T-cell (primary cell): ENCODE measurements around the gene ULK1. TPM values are rescaled to one million over a fixed set of nuclear protein-coding genes. Genes with fewer than 3 reads are reported as not detected.
A peak's percentile ranks its signal among the peaks of the same experiment; 100 is the strongest.

Experiments
- ATAC-seq, 4 experiments: fragments of 200-7000 bp in 3 of 4; fragments of 150-1000 bp in 1 of 4; cut with Tn5 transposase; replicated peaks in 1 of 4; 1 replicate in 3 of 4; 2 replicates in 1 of 4; pipeline ENCODE4 v1.10.0; 2021; ENCODE audit warnings: moderate library complexity in 3 of 4, mild to moderate bottlenecking in 2 of 4, moderate number of reproducible peaks in 1 of 4
- CTCF ChIA-PET, 2 donors: fragments of 300-600 bp; sonication (Branson Sonifier 250); formaldehyde crosslinking; loops; one replicate each; lab custom pipeline; 2022; ENCODE audit warnings: antibody characterized with exemption in 2 of 2; lab: Charles Lee
- POLR2A ChIA-PET, 2 donors: fragments of 300-600 bp; sonication (Branson Sonifier 250); formaldehyde crosslinking; loops; one replicate each; lab custom pipeline; 2022; ENCODE audit warnings: antibody characterized with exemption in 2 of 2; lab: Charles Lee
- DNase-seq, 35 experiments: peaks; one replicate each; pipeline versions ENCODE4 v3.0.0 to v3.0.0-alpha.2; 2013 to 2023
- H3K27ac ChIP-seq: one replicate; pipeline ENCODE4 v1.5.1; 2013; ENCODE audit warnings: low read length
- H3K27me3 ChIP-seq, 2 experiments: replicated peaks in 1 of 2; 1 replicate in 1 of 2; 2 replicates in 1 of 2; pipeline versions ENCODE4 v1.6.1 to v1.7.0; 2013; ENCODE audit warnings: low read length in 1 of 2, mixed read lengths in 1 of 2; ENCODE audit not compliant: control insufficient read depth in 2 of 2, insufficient read depth in 2 of 2; ENCODE audit errors: extremely low read depth in 1 of 2
- H3K36me3 ChIP-seq, 2 donors: 1 replicate in 1 of 2; 2 replicates in 1 of 2; pipeline versions ENCODE4 v1.6.1 to v1.7.0; 2013; ENCODE audit warnings: low read length in 1 of 2; ENCODE audit not compliant: control insufficient read depth in 2 of 2, insufficient read depth in 1 of 2; ENCODE audit errors: extremely low read depth in 1 of 2
- H3K4me1 ChIP-seq, 2 experiments: 1 replicate in 1 of 2; 2 replicates in 1 of 2; pipeline versions ENCODE4 v1.6.1 to v1.7.0; 2013; ENCODE audit warnings: low read length in 2 of 2, mixed read lengths in 1 of 2; ENCODE audit not compliant: insufficient read depth in 2 of 2, control insufficient read depth in 1 of 2; ENCODE audit errors: extremely low read depth in 1 of 2
- H3K4me3 ChIP-seq, 2 donors: 1 replicate in 1 of 2; 2 replicates in 1 of 2; pipeline versions ENCODE4 v1.5.1 to v1.7.0; 2013; ENCODE audit warnings: mild to moderate bottlenecking in 2 of 2, low read length in 1 of 2, moderate library complexity in 1 of 2; ENCODE audit not compliant: control insufficient read depth in 1 of 2; ENCODE audit errors: extremely low read depth in 1 of 2
- H3K9me3 ChIP-seq: 2 replicates; pipeline ENCODE4 v1.7.0; 2013
- H3K27ac Mint-ChIP-seq, 2 donors: one replicate each; pipeline ENCODE4 v1.8.0; 2020 to 2021; ENCODE audit warnings: mild to moderate bottlenecking in 2 of 2, mixed read lengths in 2 of 2
- H3K27me3 Mint-ChIP-seq, 2 donors: one replicate each; pipeline ENCODE4 v1.8.0; 2021 to 2022; ENCODE audit warnings: mixed read lengths in 2 of 2
- H3K36me3 Mint-ChIP-seq: one replicate; pipeline ENCODE4 v1.8.0; 2021; ENCODE audit warnings: mixed read lengths
- H3K4me1 Mint-ChIP-seq, 3 donors: one replicate each; pipeline ENCODE4 v1.8.0; 2020 to 2022; ENCODE audit warnings: mixed read lengths in 3 of 3, mild to moderate bottlenecking in 1 of 3
- H3K4me3 Mint-ChIP-seq, 3 donors: one replicate each; pipeline ENCODE4 v1.8.0; 2020 to 2022; ENCODE audit warnings: mild to moderate bottlenecking in 3 of 3, mixed read lengths in 3 of 3, moderate library complexity in 3 of 3
- H3K9me3 Mint-ChIP-seq, 3 donors: one replicate each; pipeline ENCODE4 v1.8.0; 2020 to 2022; ENCODE audit warnings: mixed read lengths in 3 of 3
- WGBS: methylation state at CpG from one replicate; pipeline ENCODE4 v1.1.5; 2013; ENCODE audit warnings: missing lambda C conversion rate; ENCODE audit not compliant: insufficient coverage; 5-methylcytosine and 5-hydroxymethylcytosine counted together
- total RNA-seq, 35 experiments: library from RNA in 6 of 35; stranded (reverse) in 6 of 35; fragments of 120-200 nt in 1 of 35; gene quantifications; one replicate each; pipeline versions ENCODE4 v1.2.1 to v1.2.4 and lab custom pipeline; 2013 to 2026

Gene ULK1
- total RNA-seq, 5 donors from 2014 or later (not counting 1 experiment from before 2014, with no cell fraction given): 53.3 to 89.6 (median 57.8) TPM

DNA sequence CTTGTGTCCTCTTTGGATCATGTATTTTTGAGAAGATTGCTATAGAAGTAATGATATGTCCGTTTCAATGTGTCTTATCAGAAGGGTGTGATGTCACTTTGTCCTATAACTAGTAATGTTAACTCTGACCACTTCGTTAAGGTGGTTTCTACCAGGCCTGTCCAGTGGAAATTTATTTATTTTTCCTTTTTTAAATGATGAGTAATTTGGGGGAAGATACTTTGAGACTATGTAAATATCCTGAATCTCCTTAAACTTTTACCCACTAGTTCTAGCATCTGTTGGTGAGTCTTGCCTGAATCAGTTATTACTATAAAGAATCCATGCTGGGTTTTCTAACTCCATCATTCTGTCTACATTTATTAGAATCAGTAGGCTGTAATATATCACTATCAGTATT, 70.7 kb downstream of the ULK1 start:
- ChIA-PET CTCF (no interaction called here), POLR2A (no interaction called here)
- H3K9me3 Mint-ChIP-seq: no peaks in the 10 kb centered on the region
- no CpG with 5 or more reads among the region's 2 CpGs for WGBS
- peaks cover 58 to 66% (median 65%) of the 10 kb centered on the region in 3 donors for H3K4me1 Mint-ChIP-seq
- Histone ChIP-seq H3K27me3 (no peaks in the 10 kb centered on the region), H3K4me1 (peaks cover 6 to 8% of the 10 kb centered on the region in 2 experiments), H3K4me3 (no peak overlapping the region), H3K36me3 (peaks cover 0 to 10% of the 10 kb centered on the region in 2 donors), H3K9me3 (no peaks in the 10 kb centered on the region), H3K27ac (no peak overlapping the region)
- ATAC-seq (no peak), DNase-seq (no peak)
- H3K27ac Mint-ChIP-seq: peak overlapping the region; percentile 22 to 64
- H3K27me3 Mint-ChIP-seq: no peaks in the 10 kb centered on the region
- no peak overlapping the region for H3K4me3 Mint-ChIP-seq
- peaks cover 28% of the 10 kb centered on the region for H3K36me3 Mint-ChIP-seq

DNA sequence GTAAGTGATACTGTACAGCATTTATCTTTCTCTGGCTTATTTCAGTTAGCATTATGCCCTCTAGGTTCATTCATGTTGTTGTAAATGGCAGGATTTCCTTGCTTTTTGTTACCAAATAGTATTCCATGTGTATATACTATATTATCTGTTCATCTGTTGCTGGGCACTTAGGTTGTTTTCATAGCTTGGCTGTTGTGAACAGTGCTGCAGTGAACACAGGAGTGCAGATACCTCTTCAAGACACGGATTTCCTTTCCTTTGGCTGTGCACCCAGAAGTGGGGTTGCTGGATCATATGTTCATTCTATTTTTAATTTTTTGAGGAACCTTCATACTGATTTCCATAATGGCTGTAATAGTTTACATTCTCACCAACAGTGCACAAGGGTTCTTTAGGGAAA, 76.8 kb downstream of the ULK1 start:
- Histone ChIP-seq H3K36me3 (peaks cover 0 to 8% of the 10 kb centered on the region in 2 donors), H3K4me1 (peaks cover 0 to 7% of the 10 kb centered on the region in 2 experiments), H3K4me3 (no peak overlapping the region), H3K9me3 (no peaks in the 10 kb centered on the region), H3K27ac (no peak overlapping the region), H3K27me3 (no peaks in the 10 kb centered on the region)
- Mint-ChIP-seq H3K9me3 (no peaks in the 10 kb centered on the region), H3K27ac (no peak overlapping the region), H3K4me3 (no peak overlapping the region), H3K4me1 (peaks cover 47 to 53% (median 53%) of the 10 kb centered on the region in 3 donors), H3K27me3 (no peaks in the 10 kb centered on the region), H3K36me3 (peaks cover 23% of the 10 kb centered on the region)
- WGBS: 100% methylated on average over 1 of the region's 1 CpG
- no peak for DNase-seq
- no peak for ATAC-seq
- ChIA-PET POLR2A (no interaction called here), CTCF (no interaction called here)

Other genes with a start within 250 kb of the ULK1 start
- 100 to 1,000 TPM in 4 of 5 donors, 10 to 100 TPM in 1; 95.7 to 110 (median 106) TPM for gene SFSWAP, start 183.5 kb upstream of the ULK1 start, total RNA-seq
- 1 to 10 TPM in 3 of 5 donors, under 1 TPM in 2; 0.58 to 2.7 (median 1.2) TPM for gene MMP17, start 66.2 kb upstream of the ULK1 start, total RNA-seq
- 10 to 100 TPM; 27.8 to 71.4 (median 66.5) TPM for gene PUS1, start 34.7 kb downstream of the ULK1 start, total RNA-seq
- gene EP400, start 55.3 kb downstream of the ULK1 start, total RNA-seq: 10 to 100 TPM; 75.7 to 84.3 (median 79.2) TPM
- gene DDX51, start 249.7 kb downstream of the ULK1 start, total RNA-seq: 10 to 100 TPM; 41.9 to 58.6 (median 49.0) TPM
- 10 to 100 TPM; 14.6 to 28.9 (median 26.4) TPM for gene NOC4L, start 249.8 kb downstream of the ULK1 start, total RNA-seq